DMS53 (cell line): ENCODE measurements around the gene CPT1A.

ENCODE experiments used
- DNase-seq: peaks from one replicate; lab custom pipeline; 2025; lab: John Stamatoyannopoulos, UW

Gene CPT1A

DNA sequence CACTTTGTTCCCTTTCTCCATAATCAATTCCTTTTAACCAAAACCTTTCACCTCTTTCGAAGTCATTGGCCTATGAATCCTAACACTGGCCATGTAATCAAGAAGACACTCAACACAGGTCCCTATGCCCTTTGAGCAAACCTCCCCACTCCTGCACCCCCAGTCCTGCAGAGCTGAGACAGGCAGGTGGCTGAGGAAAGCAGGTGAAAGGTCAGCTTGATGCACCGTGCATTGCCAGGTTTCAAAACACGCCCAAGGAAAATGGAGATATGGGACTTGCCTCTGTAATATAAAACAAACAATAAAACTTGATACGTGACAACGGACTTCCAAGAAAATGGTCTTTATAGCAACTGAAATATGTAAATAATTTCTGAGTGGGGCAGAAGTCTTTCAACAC, 10.6 kb downstream of the CPT1A start:
- no peak for DNase-seq

DNA sequence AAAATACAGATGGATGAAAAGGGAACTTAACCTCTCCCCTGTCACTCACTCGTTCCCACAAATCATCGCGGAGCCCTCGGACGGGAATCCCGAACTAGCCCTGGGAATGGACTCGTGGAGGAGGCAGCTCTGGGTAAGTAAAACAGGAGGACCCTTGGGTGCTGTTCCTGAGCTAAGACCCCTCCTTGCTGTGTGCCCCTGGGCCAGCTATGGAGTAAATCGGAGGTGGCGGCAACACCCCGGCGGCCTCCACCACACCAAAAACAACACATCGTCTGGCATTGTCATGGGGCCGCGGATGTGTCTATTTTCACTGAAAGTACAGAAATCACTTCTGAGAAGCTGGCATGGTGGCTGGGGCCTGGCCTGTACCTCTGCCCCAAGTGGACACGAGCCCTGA, 12.1 kb downstream of the CPT1A start:
- DNase-seq: no peak

DNA sequence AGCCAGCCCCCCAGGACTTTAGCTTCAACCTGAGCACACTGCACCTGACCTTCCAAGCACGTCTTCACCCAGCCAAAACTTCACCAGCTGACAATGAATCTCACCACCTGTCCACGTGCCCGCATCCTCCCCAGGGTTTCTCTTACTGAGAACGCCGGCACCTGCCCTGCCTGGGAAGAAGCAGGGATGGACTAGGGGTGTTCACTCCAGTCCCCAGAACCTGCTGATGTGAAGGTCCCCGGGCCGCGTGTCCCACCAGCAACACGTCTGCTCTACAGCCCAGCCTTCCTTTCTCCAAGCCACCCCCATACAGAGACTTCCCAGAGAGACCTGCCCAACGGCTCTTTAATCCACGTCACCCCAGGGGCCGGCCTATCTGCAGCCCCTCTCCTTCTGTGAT, 12.8 kb downstream of the CPT1A start:
- no peak for DNase-seq

DNA sequence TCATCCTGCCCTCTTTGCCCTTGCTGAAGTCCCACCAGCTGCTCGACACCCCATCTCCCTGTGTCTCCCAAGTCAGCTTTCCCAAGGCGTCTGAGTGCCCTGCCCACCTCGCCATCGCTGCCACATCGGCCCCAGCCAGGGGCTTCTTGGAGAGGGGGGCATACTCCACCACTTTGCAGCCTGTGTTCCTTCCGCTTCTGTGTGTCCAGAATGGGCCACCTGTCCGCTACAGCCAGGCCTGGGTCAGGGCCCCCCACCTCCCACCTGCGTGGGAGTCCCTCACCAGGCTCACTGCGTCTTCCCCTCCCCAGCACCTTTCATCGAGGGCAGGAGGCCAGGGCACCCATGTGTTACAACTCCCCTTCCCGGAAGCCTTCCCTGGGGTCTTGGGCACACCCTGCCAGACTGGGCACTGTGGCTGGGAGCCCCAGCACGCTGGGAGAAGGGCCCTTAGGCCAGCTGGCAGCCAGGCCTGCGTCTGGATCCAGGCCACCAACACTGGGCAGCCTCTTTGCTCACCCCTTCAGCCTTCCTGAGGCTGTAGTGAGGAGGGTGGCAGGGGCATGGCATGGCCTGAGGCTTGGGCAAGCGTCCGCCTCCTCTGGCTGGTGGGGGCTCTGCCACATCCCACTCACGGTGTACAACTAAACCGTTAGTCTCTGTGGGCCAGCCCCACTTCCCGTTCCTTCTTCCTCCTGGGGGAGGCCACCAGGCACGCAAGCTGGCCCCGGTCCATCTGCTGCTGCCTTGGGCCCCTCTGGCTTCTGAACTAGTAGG, 13.4 kb downstream of the CPT1A start:
- DNase-seq: no peak

DNA sequence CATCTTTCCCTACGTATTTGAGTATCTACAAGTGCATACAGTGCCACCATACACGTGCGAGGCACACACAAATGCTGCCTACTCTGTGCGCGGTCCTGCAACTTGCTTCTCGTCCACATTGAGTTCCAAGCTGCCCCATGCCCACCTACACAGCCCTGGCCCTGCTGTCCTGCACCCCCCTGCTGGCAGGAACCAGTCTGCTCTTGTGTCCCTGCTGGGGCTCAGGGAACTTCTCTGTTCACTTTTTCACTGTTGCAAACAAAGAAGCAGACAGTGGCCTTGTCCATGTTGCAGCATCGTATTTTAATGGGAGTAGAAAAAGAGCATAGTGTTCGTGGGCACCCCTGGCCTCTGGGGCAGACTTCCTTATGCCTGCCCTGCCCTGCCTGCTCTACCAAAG, 14.0 kb downstream of the CPT1A start:
- no peak for DNase-seq

DNA sequence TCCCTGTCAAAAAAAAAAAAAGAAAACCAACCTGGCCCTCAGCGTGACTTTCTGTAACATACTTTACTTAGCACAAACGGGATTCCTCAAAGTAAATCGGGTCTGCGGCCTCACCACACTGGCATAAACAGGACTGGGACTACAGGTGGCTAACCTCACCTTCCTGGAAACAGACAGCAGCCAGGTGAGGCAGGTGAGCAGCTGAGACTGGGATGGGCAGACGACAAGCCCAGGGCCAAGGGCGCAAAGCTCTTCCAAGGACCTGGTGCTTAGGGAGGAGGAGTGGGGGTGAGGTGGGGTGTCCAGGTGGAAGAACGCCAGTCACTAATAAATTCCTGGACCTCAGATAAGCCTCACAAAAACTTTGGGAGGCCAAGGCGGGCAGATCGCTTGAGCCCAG, 15.0 kb downstream of the CPT1A start:
- DNase-seq: no peak

DNA sequence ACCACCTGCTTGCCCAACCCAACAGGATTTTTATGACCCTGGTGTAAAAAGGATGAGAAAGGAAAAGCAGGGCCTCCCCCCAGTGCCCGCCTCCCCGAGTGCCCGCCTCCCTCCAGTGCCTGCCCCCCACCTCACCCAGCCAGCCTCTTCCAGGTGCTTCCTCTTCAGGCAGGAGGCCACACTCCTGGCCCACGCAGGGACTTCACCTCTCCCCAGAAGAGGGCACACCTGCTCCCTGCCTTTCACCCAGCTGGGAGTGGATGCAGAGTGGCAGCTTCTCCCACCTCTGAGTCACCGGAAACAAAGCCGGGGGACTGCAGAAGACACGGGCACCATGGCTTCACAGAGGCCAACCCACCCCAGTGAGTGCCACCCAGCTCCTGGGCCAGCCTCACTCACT, 16.1 kb downstream of the CPT1A start:
- DNase-seq: peak; percentile 65

DNA sequence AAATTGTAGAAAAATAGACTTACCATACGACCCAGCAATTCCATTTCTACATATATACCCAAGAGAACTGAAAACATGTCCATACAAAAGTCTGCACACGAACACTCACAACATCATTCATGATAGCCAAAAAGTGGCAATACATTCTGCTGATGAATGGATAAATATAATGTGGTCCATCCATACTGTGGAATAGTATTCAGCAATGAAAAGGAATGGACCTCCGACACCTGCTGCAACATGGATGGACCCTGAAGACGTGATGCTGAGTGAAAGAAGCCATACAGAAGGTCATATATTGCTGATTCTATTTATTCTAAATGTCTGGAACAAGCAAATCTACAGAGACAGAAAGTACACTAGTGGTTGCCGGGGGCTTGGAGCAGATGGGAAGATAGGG, 19.2 kb downstream of the CPT1A start:
- DNase-seq: no peak

DNA sequence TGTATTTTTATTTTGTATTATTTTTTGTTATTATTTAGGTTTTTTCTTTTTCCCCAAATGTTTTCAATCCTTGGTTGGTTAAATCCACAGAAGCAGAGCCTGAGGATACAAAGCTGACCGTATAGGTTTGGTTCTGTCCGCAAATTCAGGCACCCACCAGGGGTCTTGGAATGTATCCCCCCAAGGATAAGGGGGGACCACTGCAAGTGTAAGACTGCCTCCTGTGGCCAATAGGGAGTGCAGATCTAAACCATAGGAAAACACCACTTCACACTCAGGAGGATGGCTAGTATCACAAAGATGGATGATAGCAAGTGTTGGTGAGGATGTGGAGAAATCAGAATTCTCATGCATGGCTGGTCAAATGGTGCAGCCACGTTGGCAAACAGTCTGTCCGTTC, 20.0 kb downstream of the CPT1A start:
- no peak for DNase-seq

DNA sequence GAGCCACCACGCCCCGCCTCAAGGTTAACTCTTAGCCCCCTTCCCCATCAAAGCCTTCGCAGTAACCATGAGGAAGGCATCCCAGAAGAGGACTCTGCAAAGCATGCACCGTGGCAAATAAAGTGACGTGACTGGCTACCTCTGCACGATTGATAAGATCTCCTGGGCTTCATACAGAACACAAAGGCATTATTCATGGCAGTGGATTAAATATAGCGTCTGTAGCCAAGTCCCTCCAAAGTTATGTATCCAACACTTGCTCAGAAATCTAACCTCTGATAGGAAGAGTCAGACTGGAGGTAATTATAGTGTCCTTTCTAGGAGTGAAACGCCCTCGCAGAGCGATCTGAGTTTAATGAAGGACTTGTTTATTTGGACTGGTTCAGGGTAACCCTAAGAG, 22.4 kb downstream of the CPT1A start:
- DNase-seq: no peak

DNA sequence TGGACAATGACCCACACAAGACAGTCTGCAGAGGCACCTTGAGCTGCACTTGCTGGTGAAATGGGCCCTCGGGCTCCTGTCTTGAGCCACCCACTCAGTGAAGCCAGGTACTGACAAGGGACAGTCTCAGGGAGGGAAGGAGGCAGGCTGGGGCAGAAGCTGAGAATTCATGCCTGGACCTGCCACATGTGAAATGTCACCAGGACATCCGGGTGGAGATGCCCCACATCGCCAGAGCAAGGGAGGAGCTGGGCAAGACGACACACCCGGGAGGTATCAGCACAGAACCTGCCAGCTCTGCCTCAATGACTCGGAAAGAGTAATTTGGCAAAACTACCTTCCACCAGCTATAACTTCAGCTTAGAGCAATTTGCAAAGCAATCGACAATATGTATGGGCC, 23.5 kb downstream of the CPT1A start:
- no peak for DNase-seq

DNA sequence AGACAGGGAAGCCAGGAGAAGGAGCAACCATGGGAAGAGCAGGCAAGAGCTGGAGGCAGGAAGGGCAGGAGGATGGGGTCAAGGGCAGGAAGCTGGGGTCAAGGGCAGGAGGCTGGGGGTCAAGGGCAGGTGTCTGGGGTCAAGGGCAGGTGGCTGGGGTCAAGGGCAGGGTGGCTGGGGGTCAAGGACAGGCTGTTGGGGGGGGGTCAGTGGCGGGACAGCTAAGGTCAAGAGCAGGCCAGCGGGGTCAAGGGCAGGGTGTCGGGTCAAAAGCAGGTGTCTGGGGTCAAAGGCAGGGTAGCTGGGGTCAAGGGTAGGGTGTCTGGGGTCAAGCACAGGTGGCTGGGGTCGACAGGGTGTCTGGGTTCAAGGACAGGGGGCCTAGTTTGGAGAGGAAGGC, 24.2 kb downstream of the CPT1A start:
- no peak for DNase-seq

DNA sequence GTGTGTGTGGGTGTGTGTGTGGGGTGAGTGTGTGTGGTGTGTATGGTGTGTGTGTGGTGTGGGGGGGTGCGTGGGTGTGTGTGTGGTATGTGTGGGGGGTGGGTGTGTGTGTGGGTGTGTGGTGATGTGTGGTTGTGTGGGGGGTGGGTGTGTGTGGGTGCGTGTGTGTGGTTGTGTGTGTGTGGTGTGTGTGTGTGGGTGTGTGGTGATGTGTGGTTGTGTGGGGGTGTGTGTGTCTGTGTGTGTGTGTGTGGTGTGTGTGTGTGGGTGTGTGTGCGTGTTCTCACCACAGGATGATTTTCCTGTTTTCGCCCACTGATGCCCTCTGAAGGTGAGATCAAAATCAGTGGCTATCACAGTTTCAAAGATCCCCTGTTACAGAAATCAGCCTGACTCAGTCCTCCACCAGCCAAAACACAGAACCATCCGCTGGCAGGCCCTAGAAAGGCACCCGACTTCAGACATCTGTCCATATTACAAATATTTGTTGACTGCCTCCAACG, 24.7 kb downstream of the CPT1A start:
- no peak for DNase-seq

DNA sequence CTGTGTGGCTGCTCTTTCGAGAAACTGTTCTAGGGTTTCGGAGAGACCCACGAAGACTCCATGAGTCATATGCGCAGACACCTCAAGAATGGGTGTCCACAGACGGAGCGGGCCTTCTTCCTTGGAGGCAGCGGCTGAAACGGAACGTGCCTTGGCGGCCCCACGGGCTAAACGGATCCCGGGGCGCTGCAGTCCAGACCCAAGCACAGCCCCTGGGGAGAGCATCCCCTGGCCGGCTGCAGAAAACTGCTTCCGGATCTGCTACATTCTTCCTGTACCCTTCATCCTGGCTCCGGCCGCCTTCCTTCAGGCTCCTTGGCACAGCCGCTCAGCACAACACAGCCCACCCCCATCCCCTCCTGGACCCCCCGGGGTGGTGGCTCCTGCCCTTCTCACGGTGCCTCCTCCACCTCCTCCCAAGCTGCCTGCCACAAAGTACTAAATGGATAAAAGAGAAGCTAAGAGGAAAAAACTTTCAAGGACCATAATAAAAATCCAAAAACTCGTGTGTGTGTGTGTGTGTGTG, 25.4 kb downstream of the CPT1A start:
- no peak for DNase-seq

DNA sequence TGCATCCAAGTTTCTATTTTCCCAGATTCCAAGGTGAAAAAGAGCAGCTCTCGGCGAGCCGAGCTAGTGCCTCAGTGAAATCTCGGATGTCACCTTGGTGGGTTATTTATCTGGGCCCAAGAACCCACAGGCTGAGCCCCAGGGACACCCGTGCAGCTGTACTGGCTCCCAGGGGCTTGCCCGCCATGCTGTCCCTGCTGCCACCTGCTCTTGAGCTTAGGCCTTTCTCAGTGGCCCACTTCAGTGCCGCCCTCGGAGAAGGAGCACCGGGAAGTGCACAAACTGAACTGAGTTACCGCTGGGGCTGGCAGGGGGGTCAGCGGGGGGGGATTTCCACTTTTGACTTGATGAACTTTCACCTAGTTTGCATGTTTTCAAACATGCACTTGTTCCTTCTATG, 27.9 kb downstream of the CPT1A start:
- DNase-seq: no peak

DNA sequence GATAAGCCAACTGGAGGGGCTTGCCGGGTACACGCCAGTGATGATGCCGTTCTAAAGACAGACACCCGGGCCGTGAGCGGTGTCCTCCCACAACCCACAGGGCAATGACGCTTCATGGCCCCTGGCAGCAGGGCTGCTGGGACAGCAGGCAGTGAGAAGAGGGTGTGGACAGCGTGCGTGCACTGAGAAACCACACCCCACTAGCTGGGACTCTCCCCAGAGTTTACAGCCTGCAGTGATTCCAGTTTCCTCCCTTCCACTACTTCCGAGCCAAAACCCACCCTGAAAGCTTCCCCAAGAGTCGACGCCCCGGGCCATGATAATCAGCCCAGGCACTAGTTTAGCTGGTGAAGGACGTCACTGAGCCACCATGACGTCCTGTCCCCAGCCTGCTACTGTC, 29.2 kb downstream of the CPT1A start:
- no peak for DNase-seq

DNA sequence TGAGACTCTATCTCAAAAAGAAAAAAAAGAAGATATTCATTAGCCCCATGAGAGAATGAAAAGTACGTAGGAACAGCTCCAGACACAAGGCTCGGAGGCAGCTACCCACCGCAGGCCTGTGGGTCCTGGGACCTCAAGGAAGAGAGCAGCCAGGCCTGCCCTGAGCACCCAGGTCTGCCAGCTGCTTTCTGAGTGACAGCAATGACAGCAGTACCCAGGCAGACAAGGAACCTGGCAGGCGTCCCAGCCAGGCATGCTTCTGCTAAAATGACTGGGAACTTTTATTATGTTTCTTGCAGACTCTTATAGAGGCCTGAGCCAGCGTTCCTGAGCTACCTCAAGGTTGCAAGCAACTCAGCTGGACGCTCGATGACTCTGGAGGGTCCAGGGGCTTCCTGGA, 31.6 kb downstream of the CPT1A start:
- no peak for DNase-seq

DNA sequence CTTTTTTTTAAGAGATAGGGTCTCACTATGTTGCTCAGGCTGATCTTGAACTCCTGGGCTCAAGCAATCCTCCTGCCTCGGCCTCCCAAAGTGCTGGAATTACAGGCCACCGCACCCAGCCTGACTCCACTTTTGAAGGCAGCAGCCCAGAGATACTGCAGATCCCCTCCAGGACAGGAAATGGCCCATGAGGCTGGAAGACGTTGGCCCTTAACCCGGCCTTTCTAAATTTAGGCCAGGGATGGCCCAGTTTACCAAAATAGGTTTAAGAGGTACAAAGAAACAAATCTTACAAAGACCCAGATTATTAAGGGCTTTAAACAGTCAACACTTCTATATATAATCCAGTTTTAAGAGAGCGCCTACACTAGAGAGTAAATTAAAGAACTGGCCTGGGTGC, 32.2 kb downstream of the CPT1A start:
- DNase-seq: no peak

DNA sequence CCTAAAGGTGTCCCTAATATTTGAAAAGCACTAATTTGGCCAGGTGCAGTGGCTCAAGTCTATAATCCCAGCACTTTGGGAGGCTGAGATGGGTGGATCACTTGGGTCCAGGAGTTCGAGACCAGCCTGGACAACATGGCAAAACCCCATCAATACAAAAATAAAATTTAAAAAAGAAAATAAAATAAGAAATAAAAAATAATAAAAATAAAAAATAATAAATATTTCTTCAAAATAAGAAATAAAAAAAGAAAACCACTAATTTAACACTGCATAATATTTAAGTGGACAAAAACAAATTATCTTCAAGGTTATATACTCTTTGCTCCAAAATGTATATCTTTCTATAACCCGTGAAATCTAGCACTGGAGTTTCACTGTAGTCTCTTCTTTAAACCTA, 32.9 kb downstream of the CPT1A start:
- DNase-seq: no peak

DNA sequence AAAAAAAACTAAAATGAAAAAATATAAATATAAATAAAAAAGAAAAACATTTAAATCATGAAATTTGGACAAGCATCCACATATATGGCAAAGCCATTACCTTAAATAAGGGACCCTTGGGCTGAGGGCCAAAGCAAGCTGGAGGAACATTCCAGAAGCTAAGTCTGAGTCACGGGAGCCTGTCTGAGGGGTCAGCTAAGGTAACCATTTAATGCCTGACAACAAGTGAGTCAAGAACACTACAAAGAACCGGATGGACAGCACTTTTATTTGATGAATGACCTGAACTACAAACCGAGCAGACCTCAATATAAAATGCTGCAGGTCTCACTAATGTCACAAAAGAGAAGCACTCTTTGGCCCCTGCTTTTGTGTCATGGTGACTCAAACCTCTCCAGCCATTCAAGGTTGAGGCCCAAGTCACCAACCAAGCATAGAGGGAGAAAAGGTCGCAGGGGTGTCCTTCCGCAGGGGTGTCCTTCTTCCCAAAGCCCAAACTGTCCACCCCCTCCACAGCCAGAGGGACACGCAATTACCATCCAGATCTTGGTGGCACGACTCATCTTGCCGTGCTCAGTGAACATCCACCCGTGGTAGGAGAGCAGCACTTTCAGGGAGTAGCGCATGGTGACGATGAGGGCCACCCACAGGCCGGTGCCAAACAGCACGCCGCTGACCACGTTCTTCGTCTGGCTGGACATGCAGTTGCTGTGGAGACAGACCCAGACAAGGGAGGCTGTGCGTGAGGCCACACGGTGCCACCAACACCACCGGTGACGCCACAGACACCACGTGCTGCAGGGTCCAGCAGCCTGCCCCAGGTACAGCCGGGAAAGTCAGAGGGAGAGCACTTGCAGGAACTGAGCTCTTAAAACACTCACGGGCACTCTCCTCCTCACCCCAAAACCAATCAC, 34.5 kb downstream of the CPT1A start:
- DNase-seq: no peak

DNA sequence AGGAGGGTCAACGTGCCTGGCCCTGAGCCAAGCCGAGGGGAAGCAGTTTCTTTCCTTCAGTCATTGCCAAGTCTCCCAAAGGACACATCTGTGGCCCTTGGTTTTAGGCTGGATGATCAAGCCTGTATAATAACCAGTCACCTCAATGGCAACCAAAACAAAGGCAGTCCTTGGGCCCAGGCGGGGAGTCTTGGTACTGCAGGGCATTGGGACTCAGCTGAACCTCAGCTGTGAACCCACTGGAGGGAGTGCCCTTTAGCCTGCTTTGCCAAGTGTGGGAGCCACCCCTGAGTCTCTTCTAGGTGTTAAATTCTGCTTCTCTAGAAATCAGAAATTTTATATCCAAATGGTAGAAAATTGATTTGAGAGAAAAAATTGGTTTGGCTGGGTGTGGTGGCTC, 36.9 kb downstream of the CPT1A start:
- no peak for DNase-seq

DNA sequence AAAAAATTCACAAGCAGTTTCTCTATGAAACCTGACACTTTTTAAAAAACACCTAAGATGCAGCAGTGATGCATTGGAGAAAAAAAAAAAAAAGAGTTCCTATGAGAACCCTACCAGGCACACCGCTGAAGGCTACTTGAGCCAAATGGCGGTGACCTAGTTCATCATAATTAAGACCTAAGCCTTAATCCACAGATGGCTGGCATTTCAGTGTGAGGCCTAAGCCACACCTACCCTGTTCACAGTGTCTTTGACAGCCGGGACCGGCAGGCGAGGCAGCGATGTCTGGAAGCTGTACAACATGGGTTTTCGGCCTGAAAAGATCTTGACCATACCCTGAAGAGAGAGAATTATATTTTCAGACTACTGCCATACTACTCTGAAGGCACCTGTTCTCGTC, 38.0 kb downstream of the CPT1A start:
- no peak for DNase-seq

DNA sequence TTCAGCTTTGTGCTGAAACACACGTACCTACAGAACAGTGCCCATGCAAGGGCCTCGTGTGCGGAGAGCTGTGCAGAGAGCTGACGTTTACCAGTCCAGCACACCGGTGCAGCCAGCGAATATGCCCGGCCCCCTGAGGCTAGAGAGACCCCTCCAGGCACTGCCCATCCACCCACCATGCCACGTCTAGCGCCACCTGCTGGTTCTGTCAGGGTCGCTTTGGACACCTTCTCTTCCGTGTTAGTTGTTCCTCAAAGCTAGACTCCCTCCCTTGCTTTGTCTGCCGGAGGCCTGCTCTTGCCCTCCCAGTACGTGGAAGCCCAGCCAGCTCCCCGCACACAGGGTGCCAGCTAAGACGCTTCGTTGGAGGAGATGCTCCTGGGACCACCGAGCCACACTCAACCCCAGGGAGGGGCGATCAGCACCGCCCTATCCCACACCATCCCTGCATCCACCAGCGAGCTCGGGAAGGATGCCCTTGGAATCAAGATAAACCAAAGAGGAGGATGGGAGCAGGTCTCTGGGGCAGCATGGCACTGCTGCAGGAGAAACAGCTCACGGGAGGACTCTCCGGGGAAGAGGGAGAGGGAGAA, 43.4 kb downstream of the CPT1A start:
- DNase-seq: peak; percentile 44
